GM18907 (cell line): ENCODE measurements around the gene CDK5R1.

Experiments
- ATAC-seq: cut with Tn5 transposase; IDR thresholded peaks from one replicate; pipeline ENCODE4 v1.9.1; 2021; ENCODE audit warnings: mild to moderate bottlenecking, moderate library complexity; ENCODE audit not compliant: unreplicated experiment

The CDK5R1 gene

DNA sequence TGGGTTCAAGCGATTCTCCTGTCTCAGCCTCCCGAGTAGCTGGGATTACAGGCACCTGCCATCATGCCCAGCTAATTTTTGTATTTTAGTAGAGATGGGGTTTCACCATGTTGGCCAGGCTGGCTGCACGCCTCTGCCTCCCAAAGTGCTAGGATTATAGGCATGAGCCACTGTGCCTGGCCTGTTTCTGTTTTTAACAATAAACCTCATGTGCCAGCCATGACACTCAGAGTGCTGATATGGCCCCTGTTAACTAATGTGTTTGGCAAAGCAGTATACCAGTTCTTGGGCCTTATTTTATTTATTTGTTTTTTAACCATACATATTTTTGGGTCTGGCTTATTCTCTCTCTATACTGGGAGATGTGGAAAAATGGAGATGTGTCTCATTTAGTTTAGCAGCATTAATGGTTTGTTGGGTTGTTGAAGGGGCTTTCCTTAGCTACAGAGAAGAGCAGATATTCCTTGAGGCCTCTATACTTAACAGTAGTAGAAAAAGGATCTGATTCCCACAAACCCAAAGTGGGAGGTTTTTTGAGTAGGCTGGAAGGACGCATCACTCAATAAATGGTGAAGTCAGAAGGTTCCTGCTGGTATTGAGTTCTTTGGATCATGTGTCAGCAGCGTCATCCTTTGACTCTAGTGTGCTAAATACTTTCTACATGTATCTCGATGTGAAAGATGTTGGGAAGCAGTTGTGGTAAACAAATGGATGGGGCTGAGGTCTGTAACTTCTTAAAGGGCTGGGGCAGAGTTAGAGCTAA is 16.2 kb upstream of the CDK5R1 start:
- no peak for ATAC-seq

DNA sequence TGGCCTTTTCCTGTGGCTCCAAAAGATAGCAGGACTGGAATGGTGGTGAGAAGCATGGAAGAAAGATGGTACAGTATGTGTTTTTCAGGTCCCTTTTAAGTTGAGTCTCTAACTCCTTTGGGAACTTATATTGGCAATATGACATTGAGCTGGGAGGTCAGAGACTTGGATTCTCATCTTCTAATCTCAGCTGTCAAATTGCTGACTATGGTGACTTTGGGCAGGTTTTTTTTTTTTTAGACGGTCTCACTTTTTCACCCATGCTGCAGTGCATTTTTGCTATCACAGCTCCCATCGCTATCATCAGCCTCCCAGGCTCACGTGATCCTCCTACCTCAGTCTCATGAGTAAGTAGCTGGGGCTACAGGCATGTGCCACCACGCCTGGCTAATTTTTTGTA is 15.1 kb upstream of the CDK5R1 start:
- ATAC-seq = no peak

DNA sequence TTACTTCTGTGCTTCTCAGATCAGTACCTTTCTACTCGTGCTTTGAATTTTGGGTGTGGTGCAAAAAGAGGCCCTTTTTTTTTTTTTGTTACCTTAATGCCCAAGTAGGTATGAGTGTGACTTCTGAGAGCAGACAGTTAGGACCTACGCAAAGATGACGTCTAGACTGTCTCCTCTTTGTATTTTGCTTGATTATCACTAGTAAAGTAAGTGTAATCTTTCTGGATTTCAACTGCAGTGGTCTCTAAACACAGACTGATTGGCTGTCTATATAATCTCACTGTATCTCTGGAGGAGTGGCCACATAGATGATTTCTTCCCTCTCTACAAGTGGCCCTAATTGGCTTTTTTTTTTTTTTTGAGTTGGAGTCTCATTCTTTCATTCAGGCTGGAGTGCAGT is 11.5 kb upstream of the CDK5R1 start:
- ATAC-seq = no peak

DNA sequence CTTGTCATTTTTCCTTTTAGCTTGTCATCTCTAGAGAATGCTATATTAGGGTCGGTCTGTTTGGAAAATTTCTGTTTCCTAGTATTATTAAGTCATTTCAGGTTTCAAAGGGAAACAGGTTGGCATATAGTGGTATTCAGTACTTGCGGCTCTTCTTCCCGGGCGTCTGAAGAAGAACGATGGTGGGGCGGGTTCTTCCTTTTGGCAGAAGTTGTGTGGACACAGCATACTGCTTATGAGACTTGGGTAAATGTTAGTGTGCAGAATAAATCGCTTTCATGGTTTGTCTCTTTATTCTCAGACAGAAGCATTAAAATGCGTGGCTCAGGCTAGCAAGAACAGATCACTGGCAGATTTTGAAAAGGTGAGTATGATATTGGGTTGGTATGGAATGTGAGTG is 9.6 kb upstream of the CDK5R1 start:
- ATAC-seq = no peak

DNA sequence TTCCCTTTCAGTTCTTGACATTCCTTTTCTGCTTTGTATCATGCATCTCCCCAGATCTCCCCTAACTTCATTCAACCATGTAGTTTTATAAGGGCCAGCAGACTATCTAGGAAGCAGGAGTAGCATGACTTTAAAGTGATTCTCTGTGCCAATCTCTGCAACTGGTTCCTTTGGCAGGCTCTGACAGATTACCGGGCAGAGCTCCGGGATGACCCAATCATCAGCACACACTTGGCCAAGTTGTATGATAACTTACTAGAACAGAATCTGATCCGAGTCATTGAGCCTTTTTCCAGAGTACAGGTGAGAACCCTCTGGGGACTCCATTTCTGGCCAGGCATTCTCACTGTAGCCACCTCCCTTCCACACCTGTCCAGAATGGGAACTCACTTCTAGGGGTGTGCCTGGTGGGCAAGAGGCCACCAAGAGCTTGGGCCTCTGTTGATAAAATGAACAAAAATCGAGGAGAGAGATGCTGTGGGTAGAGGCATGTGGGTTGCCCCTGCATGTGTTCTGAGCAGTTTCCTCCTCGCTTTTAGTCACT is 7.6 kb upstream of the CDK5R1 start:
- ATAC-seq = no peak

DNA sequence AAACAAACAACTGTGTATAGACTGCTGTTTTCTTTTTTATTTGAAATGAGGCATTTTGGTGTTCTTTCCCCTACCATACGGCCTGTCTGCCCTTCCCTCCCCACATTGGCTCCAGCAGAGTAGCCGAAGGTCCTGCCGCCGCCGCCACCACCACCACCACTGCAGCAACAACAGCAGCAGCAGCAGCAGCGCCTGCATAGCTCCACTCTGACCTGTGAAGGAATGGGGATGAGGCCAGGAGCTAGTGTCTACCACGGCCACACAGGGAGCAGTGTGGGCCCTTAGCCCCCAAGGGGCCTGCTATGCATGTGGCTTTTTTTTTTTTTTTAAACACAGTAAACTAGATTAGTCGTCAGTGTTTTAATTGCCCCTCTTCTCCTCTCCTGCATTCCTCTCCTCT is 5.6 kb upstream of the CDK5R1 start:
- ATAC-seq = no peak

DNA sequence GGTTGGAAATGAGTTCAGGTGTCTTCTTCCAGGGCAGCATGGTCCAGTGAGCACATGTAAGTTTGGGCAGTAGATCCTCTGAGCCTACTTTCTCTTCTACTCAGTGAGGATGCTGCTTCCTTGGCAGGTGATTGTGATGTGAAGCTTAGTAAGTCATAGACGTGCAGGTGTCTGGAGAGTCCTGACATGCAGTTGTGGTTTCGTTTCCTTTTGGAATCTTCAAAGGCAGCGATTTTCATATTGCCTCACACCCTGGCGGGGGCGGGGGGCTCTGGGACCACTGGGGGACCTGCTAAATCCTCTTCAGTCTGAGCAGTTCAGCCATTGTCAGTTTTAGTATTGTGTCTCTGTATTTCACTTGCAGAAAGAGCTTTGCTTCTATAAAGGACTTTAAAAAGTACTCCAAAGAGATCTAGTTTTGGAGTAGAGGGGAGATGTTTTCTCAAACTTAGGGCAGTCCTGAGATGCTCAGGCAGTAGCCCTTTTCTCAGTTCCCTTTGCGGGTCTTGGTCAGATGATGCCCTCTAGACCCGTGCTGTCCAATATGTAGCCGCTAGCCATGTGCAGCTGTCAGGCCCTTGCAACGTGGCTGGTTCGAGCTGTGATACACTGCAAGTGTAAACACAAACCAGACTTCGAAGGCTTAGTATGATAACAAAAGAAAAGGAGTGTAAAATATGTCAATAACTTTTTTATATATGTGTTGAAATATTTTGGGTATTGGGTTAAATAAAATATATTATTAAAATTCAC is 4.0 kb upstream of the CDK5R1 start:
- ATAC-seq = no peak

DNA sequence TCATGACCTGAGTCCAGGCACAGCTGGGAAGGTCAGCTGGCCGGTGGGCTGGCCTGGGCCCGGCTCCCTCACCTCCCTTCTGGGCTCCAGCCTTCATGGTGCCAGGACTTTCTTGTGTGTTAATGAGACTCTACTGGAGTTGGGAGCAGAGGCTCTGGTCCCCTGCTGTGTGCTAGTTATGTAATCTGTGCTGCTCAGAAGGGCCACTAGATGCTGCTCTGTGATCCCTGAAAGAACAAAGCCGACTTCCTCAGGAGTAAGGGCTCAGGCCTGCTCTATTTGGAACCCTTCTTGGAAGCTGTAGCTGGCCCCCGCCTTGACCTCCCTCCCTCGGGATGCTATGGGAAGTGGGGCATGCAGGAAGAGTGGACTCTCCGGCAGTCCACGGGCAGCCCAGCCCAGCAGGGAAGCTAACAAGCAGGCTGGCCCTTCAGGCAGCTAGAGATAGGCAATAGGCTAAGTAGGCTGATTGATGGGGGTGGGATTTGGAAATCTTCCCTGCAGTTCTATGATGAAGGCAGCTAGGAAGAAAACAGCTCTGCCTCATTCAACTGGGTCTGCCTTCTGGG is 3.3 kb upstream of the CDK5R1 start:
- ATAC-seq = no peak

DNA sequence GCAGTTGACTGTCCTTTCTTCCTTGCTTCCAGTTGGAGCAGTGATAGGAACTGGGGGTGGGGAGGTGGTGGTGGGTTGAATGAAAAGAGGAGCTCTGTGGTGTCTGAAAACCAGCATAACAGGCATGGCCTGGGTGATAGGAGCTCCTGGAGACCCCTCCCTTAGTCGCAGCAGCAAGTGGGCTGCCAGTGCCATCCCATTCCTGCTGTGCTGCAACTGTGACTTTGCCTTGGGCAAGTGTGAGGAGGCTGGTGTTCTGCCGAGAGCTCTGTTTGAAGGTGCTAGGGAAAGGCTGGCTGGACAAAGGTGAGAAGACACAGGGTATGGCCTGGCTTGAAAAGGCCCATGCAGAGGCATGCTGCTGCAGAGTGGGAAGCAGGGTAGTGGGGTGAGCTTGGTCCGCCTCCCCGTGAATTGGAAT is 2.7 kb upstream of the CDK5R1 start:
- ATAC-seq = no peak

DNA sequence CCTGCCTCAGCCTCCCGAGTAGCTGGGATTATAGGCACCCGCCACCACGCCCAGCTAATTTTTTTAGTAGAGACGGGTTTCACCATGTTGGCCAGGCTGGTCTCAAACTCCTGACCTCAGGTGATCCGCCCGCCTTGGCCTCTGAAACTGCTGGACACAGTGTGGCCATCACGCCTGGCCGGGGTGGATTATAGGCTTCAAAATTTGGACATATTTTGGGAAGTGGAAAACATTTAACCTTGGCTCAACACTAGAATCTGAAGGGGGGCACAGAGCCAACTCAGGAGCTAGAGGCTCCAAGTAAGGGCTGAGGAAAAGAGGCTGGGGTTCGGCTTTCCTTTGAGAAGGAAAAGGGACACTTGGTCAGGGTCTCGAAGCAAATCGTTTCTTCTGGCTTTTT is 2.2 kb upstream of the CDK5R1 start:
- ATAC-seq = no peak

DNA sequence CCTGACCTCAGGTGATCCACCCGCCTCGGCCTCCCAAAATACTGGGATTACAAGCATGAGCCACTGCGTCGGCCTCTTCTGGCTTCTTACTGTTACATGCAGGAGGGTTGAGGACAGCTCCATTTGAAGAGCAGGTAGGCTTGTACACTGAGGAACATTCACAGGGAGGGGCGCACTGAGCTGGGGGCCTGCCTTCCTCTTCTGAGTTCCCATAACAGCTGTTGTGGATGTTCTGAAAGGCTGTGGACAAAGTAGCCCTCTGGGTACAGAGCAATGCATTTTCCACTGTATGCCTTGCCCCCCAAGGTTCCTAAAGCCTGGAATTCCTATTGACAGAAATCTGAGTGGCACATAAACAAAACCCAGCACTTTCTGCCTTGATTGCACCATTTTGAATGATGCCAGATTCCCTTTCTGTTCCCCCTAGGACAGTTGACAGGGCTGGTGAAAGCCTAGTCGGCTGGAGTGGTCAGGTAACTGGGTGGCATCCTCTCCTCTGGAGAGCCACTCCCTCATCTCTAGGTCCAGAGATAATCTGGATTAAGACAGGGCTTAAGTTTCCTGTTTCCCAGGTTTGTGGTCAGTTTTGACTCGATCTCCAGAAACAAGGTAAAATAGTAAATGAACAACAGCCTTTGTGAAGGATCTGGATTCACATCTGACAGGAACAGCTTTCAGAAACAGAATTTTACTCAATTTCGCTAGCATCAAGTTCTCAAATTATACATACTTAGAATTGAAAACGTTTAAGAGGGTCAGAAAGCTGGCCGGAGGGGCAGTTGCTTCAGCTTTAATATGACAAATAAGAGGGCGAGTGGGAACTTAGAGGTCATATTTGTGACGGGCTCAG is 1.3 kb upstream of the CDK5R1 start:
- ATAC-seq = no peak

DNA sequence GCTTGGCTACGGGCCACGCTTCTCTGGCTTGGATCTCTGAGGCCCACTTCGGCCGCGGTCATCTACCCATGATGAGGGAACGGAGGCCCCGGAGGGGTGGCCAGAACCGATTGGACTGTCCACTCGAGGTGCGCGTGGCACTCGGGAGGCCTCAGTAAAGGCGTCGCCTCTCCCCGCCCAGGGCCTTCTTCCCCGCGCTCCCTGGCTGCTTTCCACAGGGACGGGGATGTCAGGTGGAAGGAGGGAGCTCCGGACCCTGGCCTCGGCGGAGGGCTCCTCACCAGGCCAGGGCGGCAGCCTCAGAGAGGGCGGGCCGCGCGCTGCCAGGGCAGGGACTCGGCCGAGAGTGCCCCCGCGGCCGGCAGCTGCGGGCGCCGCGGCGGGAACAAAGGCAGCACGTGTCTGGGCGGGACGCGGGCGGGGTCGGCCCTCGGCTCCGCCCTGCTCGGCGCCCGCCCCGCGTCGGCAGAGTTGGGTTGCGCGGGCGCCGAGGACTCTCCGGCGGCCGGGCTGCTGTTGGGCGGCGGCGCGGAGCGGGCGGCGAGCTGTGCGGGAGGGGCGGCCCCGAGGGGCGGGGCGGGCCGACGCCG is 587 bp upstream of the CDK5R1 start:
- peak; percentile 54 for ATAC-seq

DNA sequence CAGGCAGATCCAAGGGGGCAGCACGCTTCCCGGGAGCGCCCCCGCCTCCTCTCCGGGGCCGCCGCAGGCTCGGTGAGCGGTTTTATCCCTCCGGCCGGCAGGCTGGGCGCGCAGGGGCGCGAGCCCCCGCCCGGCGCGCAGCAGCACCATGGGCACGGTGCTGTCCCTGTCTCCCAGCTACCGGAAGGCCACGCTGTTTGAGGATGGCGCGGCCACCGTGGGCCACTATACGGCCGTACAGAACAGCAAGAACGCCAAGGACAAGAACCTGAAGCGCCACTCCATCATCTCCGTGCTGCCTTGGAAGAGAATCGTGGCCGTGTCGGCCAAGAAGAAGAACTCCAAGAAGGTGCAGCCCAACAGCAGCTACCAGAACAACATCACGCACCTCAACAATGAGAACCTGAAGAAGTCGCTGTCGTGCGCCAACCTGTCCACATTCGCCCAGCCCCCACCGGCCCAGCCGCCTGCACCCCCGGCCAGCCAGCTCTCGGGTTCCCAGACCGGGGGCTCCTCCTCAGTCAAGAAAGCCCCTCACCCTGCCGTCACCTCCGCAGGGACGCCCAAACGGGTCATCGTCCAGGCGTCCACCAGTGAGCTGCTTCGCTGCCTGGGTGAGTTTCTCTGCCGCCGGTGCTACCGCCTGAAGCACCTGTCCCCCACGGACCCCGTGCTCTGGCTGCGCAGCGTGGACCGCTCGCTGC is 832 bp downstream of the CDK5R1 start:
- ATAC-seq = no peak

DNA sequence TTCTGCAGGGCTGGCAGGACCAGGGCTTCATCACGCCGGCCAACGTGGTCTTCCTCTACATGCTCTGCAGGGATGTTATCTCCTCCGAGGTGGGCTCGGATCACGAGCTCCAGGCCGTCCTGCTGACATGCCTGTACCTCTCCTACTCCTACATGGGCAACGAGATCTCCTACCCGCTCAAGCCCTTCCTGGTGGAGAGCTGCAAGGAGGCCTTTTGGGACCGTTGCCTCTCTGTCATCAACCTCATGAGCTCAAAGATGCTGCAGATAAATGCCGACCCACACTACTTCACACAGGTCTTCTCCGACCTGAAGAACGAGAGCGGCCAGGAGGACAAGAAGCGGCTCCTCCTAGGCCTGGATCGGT is 1.4 kb downstream of the CDK5R1 start:
- no peak for ATAC-seq

DNA sequence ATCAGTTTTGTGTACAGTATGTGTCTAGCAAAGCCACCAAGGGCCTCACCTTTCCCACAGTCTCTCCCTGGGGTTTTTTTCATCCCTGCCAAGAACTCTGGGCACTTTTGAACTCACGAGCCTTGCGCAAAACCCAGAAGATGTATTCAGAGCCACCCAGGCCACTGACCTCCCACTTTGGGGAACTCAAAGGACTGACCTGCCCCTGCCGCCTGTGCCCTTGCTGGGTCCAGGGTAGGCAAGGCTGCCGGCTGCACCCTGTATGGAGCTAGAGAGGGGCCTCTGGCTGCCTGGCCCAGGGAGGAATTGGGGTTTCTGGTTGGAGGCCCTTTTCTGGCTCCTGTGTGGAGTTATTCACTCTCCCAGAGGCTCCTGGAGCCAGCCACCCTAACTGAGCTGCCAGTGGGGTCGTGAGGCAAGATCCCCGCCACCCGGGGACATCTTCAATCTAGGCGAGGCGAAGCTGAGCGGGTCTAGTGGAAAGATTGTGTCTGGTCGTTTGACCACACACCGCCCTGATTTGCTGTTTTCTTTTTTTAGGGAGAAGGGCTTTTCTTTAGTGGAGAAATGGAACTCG is 1.9 kb downstream of the CDK5R1 start:
- no peak for ATAC-seq

DNA sequence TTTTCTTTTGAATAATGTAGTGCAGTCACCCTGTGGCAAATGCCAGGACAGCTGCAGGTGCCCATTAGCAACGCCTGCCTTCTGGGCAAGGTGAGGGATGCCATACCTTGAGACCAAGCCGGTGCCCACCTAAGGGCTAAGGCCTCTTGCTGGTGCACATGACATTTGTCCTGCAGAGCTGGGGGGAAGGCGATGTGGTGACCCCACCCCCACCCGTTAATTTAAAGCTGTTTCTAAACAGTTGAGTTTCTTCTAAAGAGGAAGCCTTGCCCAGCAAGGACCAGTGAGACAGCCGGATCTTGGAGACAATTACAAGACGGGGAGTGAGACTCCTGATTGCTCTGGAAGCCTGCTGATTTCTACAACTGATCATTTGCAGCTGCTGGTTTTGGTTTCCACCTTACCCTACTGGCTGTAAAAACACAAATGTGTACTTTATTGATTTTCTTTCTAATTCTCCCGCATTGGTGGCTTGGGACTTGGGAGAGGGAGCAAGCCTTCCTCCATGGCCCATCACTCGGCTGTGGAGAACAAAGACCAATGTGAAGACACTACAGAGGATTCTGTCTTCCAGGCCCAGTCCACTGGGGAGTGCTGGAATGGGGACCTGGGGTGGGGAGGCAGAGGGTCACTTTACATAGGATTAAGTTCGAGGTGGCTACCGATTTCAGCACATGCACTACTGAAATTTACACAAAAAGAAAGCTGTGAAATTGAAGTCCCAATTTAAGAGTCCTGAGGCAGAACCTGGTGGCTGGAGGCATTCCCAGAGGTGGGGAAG is 2.7 kb downstream of the CDK5R1 start:
- no peak for ATAC-seq

DNA sequence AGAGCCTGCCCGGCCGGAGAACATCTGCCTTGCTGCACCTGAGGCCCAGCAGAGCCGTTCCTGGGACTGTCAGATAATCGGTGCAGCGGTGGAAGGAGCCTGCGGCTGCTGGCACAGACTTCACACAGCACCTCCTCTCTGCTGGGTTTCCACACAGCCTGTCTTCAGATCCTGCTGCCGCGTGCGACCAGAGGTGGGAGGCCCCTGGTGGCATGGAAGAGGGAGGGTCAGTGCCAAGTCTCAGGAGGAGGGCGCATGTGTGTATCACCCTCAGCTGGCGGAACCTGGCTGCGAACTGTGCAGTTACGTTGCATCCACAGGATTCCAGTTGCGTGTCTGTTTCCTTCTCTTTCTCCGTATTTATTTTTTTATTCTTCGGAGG is 3.3 kb downstream of the CDK5R1 start:
- no peak for ATAC-seq

DNA sequence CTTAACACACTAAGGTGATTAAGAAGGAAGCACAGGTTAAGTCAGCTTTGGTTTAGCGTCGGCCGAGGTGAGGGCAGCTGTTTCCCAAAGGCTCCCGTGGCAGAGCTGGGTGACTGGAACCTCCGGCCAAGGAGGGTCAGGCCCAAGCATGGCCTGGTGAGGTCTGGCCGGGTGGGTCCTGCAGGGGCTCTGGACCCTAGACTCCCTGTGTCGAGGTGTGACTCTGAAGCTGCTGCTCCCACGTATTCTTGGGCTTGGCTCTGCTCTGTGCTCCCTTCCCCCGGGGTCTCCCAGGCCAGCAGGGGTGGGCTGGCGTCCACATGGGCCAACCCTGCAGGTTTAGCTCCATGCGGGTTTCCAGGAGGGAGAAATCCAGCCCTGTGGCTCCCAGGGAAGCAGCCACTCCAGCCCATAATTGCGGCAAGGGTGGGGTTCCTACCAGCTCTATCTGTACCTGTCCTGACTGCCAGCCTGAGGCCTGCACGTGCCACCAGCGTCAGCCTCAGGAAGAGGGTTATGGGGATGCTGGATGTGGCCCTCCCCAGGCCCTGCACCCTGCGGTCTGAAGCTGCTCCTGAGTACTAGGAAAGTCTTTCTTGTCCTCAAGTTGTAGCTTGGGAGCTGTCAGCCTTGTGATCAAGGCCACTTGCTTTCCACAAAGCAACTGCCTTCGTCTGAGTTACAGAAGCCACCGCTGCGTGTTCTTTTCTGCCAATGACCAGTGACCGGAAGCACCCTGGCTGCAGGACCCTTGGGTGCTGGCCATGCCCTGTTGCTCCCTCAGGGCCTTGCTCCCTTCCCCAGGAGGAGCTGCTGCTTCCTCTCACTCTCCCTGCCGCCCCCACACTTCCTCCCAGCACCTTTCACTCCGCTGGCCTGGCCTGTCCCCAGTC is 4.8 kb downstream of the CDK5R1 start:
- no peak for ATAC-seq
